EH (cell line): ENCODE data around the gene LCN2.

Source experiments
- DNase-seq: peaks from one replicate; pipeline ENCODE4 v3.0.0-alpha.2; 2015; ENCODE audit warnings: low read depth

Gene LCN2

GRCh38 chr9:128201441-128202369, 52.5 kb downstream of the LCN2 start:
- peak; percentile 51 for DNase-seq

DNA sequence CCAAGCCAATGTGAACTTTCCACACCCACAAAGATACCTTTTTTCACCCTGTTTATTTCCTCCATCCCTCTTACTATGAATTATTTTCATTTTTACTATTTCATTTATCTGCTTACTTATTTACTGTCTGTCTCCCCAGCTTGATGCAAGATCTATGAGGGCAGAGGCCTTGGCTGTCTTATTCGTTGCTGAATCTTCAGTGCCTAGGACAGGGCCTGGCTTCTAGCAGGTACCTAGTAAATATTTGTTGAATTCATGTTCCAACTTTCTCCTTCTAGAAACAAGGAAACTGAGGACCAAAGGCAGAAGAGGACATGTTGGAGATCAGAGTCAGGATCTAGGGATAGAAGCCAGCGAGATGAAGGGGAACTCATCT, 53.4 kb downstream of the LCN2 start:
- DNase-seq, result no peak
